Measurements from ENCODE around the gene FIZ1.

The FIZ1 gene

GRCh38 chr19:55621673-55622231 is 22.4 kb upstream of the FIZ1 start:
- TF ChIP-seq POLR2AphosphoS5 (IDR thresholded peaks at IDR 0.05; ENCODE audit: low read depth, low read length) (no peak), SIN3A (IDR thresholded peaks at IDR 0.05; ENCODE audit: borderline replicate concordance, insufficient read depth, low read length) (no peak), FOXP2 (optimal IDR thresholded peaks at IDR 0.05; ENCODE audit: borderline replicate concordance, extremely low read depth, extremely low read length, insufficient read depth) (no peak), TAF1 (IDR thresholded peaks at IDR 0.05; ENCODE audit: borderline replicate concordance, insufficient read depth, low read length) (no peak), REST (IDR thresholded peaks at IDR 0.05; ENCODE audit: insufficient read depth in 1 of 2, low read depth in 2 of 2, low read length in 2 of 2) (no peak)

GRCh38 chr19:55621205-55621672 is 21.9 kb upstream of the FIZ1 start:
- TF ChIP-seq POLR2AphosphoS5 (IDR thresholded peaks at IDR 0.05; ENCODE audit: low read depth, low read length) (no peak), TAF1 (IDR thresholded peaks at IDR 0.05; ENCODE audit: borderline replicate concordance, insufficient read depth, low read length) (no peak), FOXP2 (optimal IDR thresholded peaks at IDR 0.05; ENCODE audit: borderline replicate concordance, extremely low read depth, extremely low read length, insufficient read depth) (no peak), REST (IDR thresholded peaks at IDR 0.05; ENCODE audit: insufficient read depth in 1 of 2, low read depth in 2 of 2, low read length in 2 of 2) (no peak), SIN3A (IDR thresholded peaks at IDR 0.05; ENCODE audit: borderline replicate concordance, insufficient read depth, low read length) (no peak)

GRCh38 chr19:55620410-55621204 is 21.3 kb upstream of the FIZ1 start:
- TF ChIP-seq REST (IDR thresholded peaks at IDR 0.05; ENCODE audit: insufficient read depth in 1 of 2, low read depth in 2 of 2, low read length in 2 of 2) (no peak), POLR2AphosphoS5 (IDR thresholded peaks at IDR 0.05; ENCODE audit: low read depth, low read length) (no peak), TAF1 (IDR thresholded peaks at IDR 0.05; ENCODE audit: borderline replicate concordance, insufficient read depth, low read length) (no peak), SIN3A (IDR thresholded peaks at IDR 0.05; ENCODE audit: borderline replicate concordance, insufficient read depth, low read length) (no peak), FOXP2 (optimal IDR thresholded peaks at IDR 0.05; ENCODE audit: borderline replicate concordance, extremely low read depth, extremely low read length, insufficient read depth) (no peak)

- no peak for TF ChIP-seq REST (IDR thresholded peaks at IDR 0.05; ENCODE audit: insufficient read depth in 1 of 2, low read depth in 2 of 2, low read length in 2 of 2)
- TF ChIP-seq POLR2AphosphoS5 (IDR thresholded peaks at IDR 0.05; ENCODE audit: low read depth, low read length): no peak
- TF ChIP-seq SIN3A (IDR thresholded peaks at IDR 0.05; ENCODE audit: borderline replicate concordance, insufficient read depth, low read length): no peak
- no peak for TF ChIP-seq TAF1 (IDR thresholded peaks at IDR 0.05; ENCODE audit: borderline replicate concordance, insufficient read depth, low read length)
- TF ChIP-seq FOXP2 (optimal IDR thresholded peaks at IDR 0.05; ENCODE audit: borderline replicate concordance, extremely low read depth, extremely low read length, insufficient read depth): no peak
Observed at GRCh38 chr19:55619286-55619685, 20.0 kb upstream of the FIZ1 start.
